GM19463 (cell line): ENCODE data around the gene CDH16.

Experiments
- ATAC-seq: cut with Tn5 transposase; IDR thresholded peaks from one replicate; pipeline ENCODE4 v1.9.1; 2021; ENCODE audit warnings: mild to moderate bottlenecking, moderate library complexity; ENCODE audit not compliant: unreplicated experiment

CDH16 gene

GRCh38 chr16:66928702-66929388 is 10.2 kb upstream of the CDH16 start:
- ATAC-seq = no peak

GRCh38 chr16:66927918-66928649 is 9.4 kb upstream of the CDH16 start:
- ATAC-seq = no peak

DNA sequence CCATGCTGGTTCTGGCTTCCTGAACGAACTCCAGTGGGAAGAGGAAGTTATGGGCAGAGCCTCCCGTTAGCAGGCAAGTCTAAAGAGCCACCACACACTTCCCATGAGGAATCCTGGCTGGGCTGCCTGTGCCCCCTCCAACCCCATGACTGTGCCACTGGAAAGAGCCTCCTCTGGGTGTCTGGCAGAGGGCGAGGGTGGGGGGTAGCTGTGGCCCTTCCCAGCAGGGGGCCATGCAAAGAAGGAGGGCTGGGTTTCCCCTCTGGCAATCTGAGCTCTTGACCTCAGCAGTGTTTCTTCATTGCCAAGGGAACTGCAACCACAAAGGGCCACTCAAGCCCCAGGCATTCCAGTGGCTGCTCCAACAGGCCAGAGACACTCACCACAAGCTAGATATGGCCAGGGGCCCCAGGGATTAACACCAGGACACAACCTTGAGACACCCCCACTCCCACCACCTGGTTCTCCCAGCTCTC is 8.3 kb upstream of the CDH16 start:
- ATAC-seq = no peak

DNA sequence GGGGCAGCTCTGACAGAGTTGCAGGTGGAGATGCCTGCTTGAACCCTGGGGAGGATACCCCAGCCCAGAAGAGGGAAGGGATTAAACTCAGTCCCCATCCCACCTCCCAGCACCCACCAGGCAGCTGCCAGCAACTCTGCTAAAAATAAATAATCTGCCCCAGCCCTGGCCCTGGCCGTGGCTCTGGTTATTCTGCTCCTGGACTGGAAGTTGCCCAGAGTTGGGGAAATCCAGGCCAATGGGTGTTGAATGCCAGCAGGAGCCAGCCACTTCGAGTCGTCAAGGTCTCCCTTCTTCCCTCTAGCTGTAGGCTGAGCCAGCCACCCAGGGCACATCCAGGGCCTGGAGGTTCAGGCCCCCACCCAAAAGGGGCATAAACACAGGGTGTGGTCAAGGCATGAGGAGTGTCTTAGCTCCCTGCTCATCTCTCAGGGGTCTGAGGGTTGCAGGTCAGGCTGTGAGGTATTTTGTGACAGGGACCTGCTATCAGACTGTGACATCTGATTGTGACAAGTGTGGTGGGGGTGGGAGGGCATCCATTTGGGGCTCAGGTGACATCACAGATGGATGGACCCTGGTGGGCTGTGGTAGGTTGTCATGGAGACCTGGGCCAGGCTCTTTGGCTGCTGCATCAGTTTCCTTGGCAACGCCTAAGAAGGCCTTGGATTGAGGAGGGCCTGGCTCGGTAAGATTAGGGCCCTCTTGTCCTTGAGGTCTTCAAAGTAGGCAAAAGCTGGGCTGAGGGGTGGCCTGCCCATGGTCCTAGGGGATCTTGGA is 7.7 kb upstream of the CDH16 start:
- no peak for ATAC-seq

DNA sequence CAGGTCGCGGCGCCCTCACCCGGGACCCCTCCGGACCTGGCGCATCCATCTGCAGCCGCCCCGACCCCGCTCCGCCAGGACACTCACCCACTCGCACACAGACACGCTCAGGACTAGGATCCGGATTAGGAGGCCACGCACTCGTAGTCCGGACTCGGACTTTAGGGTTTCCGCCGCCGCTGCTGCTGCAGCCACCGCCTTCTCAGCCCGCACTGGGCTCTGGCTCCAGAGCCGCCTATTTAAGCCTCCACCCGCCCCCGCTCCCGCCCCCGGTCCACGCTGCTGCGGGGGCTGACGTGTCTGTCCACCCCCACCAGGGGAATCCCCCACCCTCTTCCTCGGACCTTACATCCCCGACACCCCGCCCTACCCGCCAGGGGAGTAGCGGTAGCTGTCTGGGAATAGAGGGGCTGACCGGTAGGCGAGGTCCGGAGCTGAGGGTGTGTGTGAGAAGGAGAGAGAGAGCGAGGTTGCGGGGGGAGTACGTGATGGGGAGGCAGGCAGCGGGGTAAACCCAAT is 6.7 kb upstream of the CDH16 start, which contains the start of gene RRAD:
Gene RRAD (minus strand): TSS at position 214 of the 519 bp plus-strand sequence. CDS start 356 bp downstream, outside the sequence.
- ATAC-seq = no peak

DNA sequence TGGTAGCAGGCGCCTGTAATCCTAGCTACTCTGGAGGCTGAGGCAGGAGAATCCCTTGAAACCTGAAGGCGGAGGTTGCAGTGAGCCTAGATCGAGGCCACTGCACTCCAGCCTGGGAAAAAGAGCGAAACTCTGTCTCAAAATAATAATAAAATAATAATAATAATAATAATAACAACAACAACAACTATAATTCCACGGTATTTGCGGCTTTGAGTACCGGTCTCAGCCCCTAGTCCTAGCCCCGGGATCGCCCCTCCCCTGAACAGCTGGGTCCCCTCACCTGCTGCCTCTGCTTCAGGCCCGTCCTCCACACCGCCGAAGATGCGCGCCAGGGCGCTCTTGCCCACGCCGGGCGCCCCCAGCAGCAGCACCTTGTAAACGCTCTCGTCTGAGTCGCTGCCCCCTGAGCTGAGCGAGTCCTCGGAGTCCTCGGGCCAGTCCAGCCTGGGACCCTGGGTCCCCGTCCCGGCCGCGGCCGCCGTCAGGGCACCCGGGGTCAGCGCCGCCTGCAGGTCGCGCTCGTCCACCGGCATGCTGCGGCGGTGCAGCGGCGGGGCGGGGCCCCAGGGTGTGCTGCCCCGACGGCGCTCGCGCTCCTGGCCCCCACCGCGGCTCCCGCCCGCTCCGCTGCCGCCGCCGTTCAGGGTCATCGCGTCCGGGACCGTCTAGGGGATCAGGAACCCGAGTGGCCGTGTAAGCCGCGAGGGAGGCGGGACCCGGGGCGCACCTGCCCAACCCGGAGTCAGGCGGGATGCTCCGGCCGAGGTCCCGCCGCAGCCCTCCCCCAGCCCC is 6.0 kb upstream of the CDH16 start:
- ATAC-seq = peak; percentile 39

- no peak for ATAC-seq
These were observed 5.2 kb upstream of the CDH16 start for GRCh38 chr16:66923866-66924265.

DNA sequence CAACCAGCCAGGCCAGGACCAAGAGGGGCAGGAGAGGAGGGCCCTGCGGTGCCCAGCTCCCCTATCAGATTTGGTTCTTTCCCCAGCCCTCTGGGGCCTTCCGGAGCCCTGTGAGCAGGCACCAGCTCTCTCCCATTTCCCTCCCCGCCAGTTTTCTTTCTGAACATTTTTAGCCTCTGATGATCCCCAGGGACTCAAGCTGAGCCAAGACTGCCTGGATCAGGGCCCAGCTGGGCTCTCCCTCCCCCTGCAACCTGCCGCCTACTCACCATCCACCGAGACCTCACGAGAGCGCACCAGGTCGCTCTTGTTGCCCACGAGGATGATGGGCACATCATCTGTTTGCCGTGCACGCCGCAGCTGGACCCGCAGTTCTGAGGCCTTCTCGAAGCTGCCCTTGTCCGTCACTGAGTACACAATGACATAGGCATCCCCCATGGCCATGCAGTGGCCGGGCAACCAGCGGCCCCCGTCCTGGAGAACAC is 4.6 kb upstream of the CDH16 start:
- ATAC-seq = no peak

GRCh38 chr16:66921729-66922450 is 3.2 kb upstream of the CDH16 start:
- no peak for ATAC-seq

DNA sequence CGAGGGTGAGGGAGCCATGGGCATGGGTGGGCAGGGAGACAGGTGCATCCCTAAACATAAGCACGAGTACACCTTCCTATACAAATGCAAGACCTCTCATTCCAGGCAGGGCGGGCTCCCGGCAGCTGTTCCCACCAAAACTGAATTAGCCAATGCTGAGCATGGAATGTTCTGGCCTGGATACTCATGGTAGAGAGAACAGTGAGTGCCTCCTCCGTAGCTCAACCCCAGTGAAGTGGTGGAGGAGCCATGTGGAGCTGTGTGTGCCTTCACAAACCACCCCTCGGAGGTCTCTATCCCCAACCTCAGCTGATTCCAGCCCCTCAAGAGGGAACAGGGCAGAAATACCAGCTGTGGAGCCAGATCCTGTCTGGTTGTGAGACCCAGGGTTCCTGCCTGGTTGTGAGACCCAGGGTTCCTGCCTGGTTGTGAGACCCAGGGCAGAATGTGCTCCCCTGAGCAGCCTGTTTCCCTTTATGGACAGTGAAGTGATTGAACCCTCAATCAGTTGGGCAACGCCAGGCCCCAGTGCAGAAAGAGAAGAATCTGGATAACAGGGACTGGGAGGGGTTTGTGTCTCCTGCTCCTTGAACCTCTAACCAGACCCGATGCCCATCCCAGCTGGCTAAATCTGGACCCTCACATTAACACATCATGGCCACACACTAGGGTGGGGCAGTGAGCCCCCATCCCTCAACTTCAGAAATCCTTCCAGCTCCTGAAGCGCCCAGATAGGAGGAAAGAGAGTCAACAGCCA is 2.4 kb upstream of the CDH16 start:
- no peak for ATAC-seq

GRCh38 chr16:66920299-66920590 is 1.6 kb upstream of the CDH16 start:
- ATAC-seq = no peak

- no peak for ATAC-seq
These were observed 1.0 kb upstream of the CDH16 start for GRCh38 chr16:66919569-66920298.

GRCh38 chr16:66918355-66918754 is 330 bp downstream of the CDH16 start:
- no peak for ATAC-seq

DNA sequence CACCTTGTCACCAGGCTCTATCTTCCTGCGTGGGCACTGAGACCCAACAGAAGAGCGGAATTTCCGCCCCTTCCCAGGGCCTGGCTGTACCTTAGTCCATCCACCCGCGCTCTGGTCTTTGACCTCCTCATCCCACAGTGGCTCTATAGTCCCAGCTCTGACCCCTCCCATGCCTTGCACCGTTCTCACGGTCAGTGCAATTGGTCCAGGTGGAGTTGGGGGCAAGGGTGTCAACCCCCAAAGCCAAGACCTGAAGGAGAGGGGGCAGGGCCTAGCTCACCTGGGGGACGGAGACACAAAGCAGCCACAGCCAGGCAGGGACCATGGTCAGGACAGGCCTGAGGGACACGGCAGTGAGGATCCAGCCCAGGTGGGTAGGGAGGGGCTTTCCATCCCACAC is 944 bp downstream of the CDH16 start:
- no peak for ATAC-seq

- ATAC-seq = no peak
These were observed 2.2 kb downstream of the CDH16 start for GRCh38 chr16:66916518-66916917.

- ATAC-seq = no peak
These were observed 3.6 kb downstream of the CDH16 start for GRCh38 chr16:66915041-66915440.

GRCh38 chr16:66914541-66914940 is 4.1 kb downstream of the CDH16 start:
- no peak for ATAC-seq

DNA sequence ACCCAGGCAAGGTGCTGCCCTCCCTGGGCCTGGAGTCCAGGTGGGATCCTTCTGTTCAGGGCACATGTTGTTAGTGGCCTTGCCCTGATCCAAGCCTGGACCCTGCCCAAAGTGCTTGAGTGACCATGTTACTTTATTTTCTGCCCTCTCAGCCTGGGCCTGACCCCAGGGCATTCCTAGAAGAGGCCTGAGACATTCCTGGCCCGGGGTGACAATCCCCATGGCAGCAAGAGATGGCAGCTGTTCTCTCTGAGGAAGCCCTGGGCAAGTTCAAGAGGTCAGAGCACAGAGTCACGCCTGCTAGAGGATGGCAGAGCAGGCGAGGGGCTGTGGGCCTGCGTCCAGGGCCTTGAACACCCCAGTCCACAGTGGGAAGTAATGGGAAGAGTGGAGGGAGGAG is 5.0 kb downstream of the CDH16 start:
- no peak for ATAC-seq

GRCh38 chr16:66913081-66913480 is 5.6 kb downstream of the CDH16 start:
- no peak for ATAC-seq
